GM12801 (cell line): ENCODE measurements around the gene RNF213.

Experiments used
- CTCF ChIP-seq: IDR thresholded peaks from one replicate; pipeline ENCODE4 v1.5.1; 2011; ENCODE audit warnings: control low read depth; ENCODE audit not compliant: insufficient read length; ENCODE audit errors: extremely low read depth

Gene RNF213

GRCh38 chr17:80374732-80375585, 114.3 kb downstream of the RNF213 start:
- TF ChIP-seq CTCF: no peak

GRCh38 chr17:80376531-80376930, 115.9 kb downstream of the RNF213 start:
- TF ChIP-seq CTCF: no peak

GRCh38 chr17:80377798-80378197, 117.1 kb downstream of the RNF213 start:
- no peak for TF ChIP-seq CTCF

- no peak for TF ChIP-seq CTCF
Observed at GRCh38 chr17:80379348-80379747, 118.7 kb downstream of the RNF213 start.

- TF ChIP-seq CTCF: no peak
Observed at GRCh38 chr17:80380068-80380467, 119.4 kb downstream of the RNF213 start.

GRCh38 chr17:80380555-80381002, 119.9 kb downstream of the RNF213 start:
- no peak for TF ChIP-seq CTCF

- TF ChIP-seq CTCF: no peak
Observed at GRCh38 chr17:80381416-80381923, 120.8 kb downstream of the RNF213 start.
